ENCODE results near the gene ATP8A2.
"Not testable (repeated sequence)": the region's sequence is repeated elsewhere in the genome, so short reads cannot be mapped to it uniquely, and the experiment has no call there.

The ATP8A2 gene

GRCh38 chr13:25371875-25372283 lies at the start of gene ATP8A2:
TSS of gene ATP8A2 (plus strand) at chr13:25371974. CDS start at chr13:25372213, 239 bp downstream.
- DNase-seq (ENCODE audit: low read depth), result no peak

- no peak for DNase-seq (ENCODE audit: low read depth)
Observed at GRCh38 chr13:25324100-25324499, 47.7 kb upstream of the ATP8A2 start.

- DNase-seq (ENCODE audit: low read depth), result no peak
Observed at GRCh38 chr13:25329706-25330105, 42.1 kb upstream of the ATP8A2 start.

- no peak for DNase-seq (ENCODE audit: low read depth)
Observed at GRCh38 chr13:25330541-25330940, 41.2 kb upstream of the ATP8A2 start.

GRCh38 chr13:25335856-25336255 lies 35.9 kb upstream of the ATP8A2 start:
- DNase-seq (ENCODE audit: low read depth), result no peak

GRCh38 chr13:25345576-25345975 lies 26.2 kb upstream of the ATP8A2 start:
- DNase-seq (ENCODE audit: low read depth), result no peak

- DNase-seq (ENCODE audit: low read depth), result no peak
Observed at GRCh38 chr13:25347151-25347550, 24.6 kb upstream of the ATP8A2 start.

GRCh38 chr13:25351404-25351803 lies 20.4 kb upstream of the ATP8A2 start:
- DNase-seq (ENCODE audit: low read depth), result no peak

GRCh38 chr13:25352230-25352629 lies 19.5 kb upstream of the ATP8A2 start:
- DNase-seq (ENCODE audit: low read depth), result no peak

- DNase-seq (ENCODE audit: low read depth), result no peak
Observed at GRCh38 chr13:25352806-25353205, 19.0 kb upstream of the ATP8A2 start.

- DNase-seq (ENCODE audit: low read depth), result no peak
Observed at GRCh38 chr13:25353344-25353743, 18.4 kb upstream of the ATP8A2 start.

- no peak for DNase-seq (ENCODE audit: low read depth)
Observed at GRCh38 chr13:25354377-25354776, 17.4 kb upstream of the ATP8A2 start.

- not testable (repeated sequence) for DNase-seq (ENCODE audit: low read depth)
Observed at GRCh38 chr13:25360443-25360842, 11.3 kb upstream of the ATP8A2 start.

GRCh38 chr13:25365720-25366235 lies 6.0 kb upstream of the ATP8A2 start:
- DNase-seq (ENCODE audit: low read depth), result no peak

- DNase-seq (ENCODE audit: low read depth), result no peak
Observed at GRCh38 chr13:25371158-25371874, 458 bp upstream of the ATP8A2 start.

GRCh38 chr13:25372284-25373081 lies 709 bp downstream of the ATP8A2 start:
- DNase-seq (ENCODE audit: low read depth), result no peak

- DNase-seq (ENCODE audit: low read depth), result no peak
Observed at GRCh38 chr13:25375727-25376358, 4.1 kb downstream of the ATP8A2 start.

- no peak for DNase-seq (ENCODE audit: low read depth)
Observed at GRCh38 chr13:25377244-25377962, 5.6 kb downstream of the ATP8A2 start.

GRCh38 chr13:25378528-25378927 lies 6.8 kb downstream of the ATP8A2 start:
- no peak for DNase-seq (ENCODE audit: low read depth)

- no peak for DNase-seq (ENCODE audit: low read depth)
Observed at GRCh38 chr13:25379011-25379410, 7.2 kb downstream of the ATP8A2 start.

GRCh38 chr13:25380082-25380481 lies 8.3 kb downstream of the ATP8A2 start:
- no peak for DNase-seq (ENCODE audit: low read depth)

GRCh38 chr13:25380741-25381324 lies 9.1 kb downstream of the ATP8A2 start:
- DNase-seq (ENCODE audit: low read depth), result no peak

All from stimulated activated CD8-positive, alpha-beta memory T cell treated with anti-CD3 and anti-CD28 coated beads, Interleukin-12 subunit alpha, Interleukin-12 subunit beta, amount 100 ng/mL, for 4 hours (primary cell).